HepG2 (cell line): ENCODE results near the gene NFE2L2. TPM values are rescaled to one million over a fixed set of nuclear protein-coding genes. Genes with fewer than 3 reads are reported as not detected.

Experiments used
- ARNT2 ChIP-seq: sonication (generic); formaldehyde crosslinking; IDR thresholded peaks from 2 replicates; pipeline ENCODE4 v1.8.0; 2022; ENCODE audit warnings: mild to moderate bottlenecking, low read depth, missing genetic modification reagents, moderate library complexity
- GABPB1 ChIP-seq: IDR thresholded peaks from 2 replicates; pipeline ENCODE4 v1.6.1; 2016; ENCODE audit warnings: mild to moderate bottlenecking, missing genetic modification reagents, moderate library complexity, missing compliant biosample characterization
- HNF1A ChIP-seq, 2 experiments: sonication (generic) in 1 of 2; formaldehyde crosslinking in 1 of 2; IDR thresholded peaks; 2 replicates each; pipeline versions ENCODE4 v1.4.0 to v1.6.1; 2016 to 2020; ENCODE audit warnings: borderline replicate concordance in 1 of 2, low read depth in 1 of 2, mild to moderate bottlenecking in 1 of 2, missing genetic modification reagents in 1 of 2
- ZFP36L2 ChIP-seq: sonication (generic); formaldehyde crosslinking; IDR thresholded peaks from 2 replicates; pipeline ENCODE4 v1.4.0; 2020; ENCODE audit warnings: missing genetic modification reagents
- ZNF276 ChIP-seq: sonication (generic); formaldehyde crosslinking; IDR thresholded peaks from 2 replicates; pipeline ENCODE4 v1.4.0; 2020; ENCODE audit warnings: mild to moderate bottlenecking, low read depth, missing genetic modification reagents
- polyA plus RNA-seq, 8 experiments: library from polyadenylated mRNA; depleted of rRNA in 3 of 8; stranded (reverse) in 7 of 8; unstranded in 1 of 8; fragments of >200 nt; fragmentation: Illumina TruSeq in 4 of 8; extraction: Trizol in 4 of 8; gene quantifications; 2 replicates each; pipeline versions ENCODE4 v1.2.1 to v1.2.3, GENCODE V29; 2011 to 2016; ENCODE audit warnings: low read depth in 4 of 8, missing spikeins in 1 of 8, mixed read lengths in 1 of 8; ENCODE audit not compliant: insufficient read depth in 1 of 8
- total RNA-seq, 5 experiments: library from RNA; depleted of rRNA; stranded (reverse); fragments of >200 nt; fragmentation: Illumina TruSeq; extraction: Trizol; gene quantifications; 2 replicates each; pipeline ENCODE4 v1.2.3, GENCODE V29; 2016; ENCODE audit warnings: low read depth in 1 of 5

Gene NFE2L2
- total and polyA plus RNA-seq, 2 of the 13 experiments (the other 11 are each of a cell fraction or from before 2014, with no cell fraction given): 84.6 to 215 TPM

GRCh38 chr2:177255227-177255601, 9.3 kb downstream of the NFE2L2 start (continued):
- no peak for TF ChIP-seq HNF1A (IDR thresholded peaks at IDR 0.05; ENCODE audit: low read depth)
- peak; percentile 19; the same call in 1 of the 2 replicates for TF ChIP-seq HNF1A (CRISPR knock-in tag; IDR thresholded peaks at IDR 0.05; ENCODE audit: borderline replicate concordance)
- no peak for TF ChIP-seq ZNF276 (CRISPR knock-in tag)
- TF ChIP-seq ARNT2 (CRISPR knock-in tag): no peak
- no peak for TF ChIP-seq GABPB1 (CRISPR knock-in tag)
- no peak for TF ChIP-seq ZFP36L2 (CRISPR knock-in tag)
